HG02870 (cell line): ENCODE measurements around the gene FAM228A.
"Not testable (repeated sequence)": the region's sequence is repeated elsewhere in the genome, so short reads cannot be mapped to it uniquely, and the experiment has no call there.

ENCODE experiments used
- ATAC-seq: cut with Tn5 transposase; IDR thresholded peaks from one replicate; pipeline ENCODE4 v1.9.1; 2021; ENCODE audit warnings: mild to moderate bottlenecking, moderate library complexity; ENCODE audit not compliant: unreplicated experiment

The FAM228A gene

GRCh38 chr2:24190503-24190902, 15.7 kb downstream of the FAM228A start:
- ATAC-seq = no peak

DNA sequence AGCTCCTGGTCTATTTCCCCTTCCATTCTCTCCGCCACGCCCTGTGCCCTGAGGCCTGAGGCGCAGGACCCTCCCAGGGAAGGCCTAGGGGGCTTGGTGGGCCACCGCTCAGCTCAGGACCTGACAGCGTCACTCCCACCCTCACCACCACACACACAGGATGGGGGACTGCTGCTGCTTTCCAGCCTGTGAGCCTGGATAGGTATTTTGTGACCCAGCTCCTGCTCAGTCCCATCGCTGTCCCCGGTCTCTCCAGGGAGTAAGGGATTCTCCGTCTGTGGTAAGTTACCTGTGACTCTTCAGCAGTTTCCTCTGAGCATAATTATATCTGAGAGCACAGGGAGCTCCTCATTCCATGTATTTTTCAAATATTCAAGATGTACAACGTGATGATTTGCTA, 16.3 kb downstream of the FAM228A start:
- no peak for ATAC-seq

DNA sequence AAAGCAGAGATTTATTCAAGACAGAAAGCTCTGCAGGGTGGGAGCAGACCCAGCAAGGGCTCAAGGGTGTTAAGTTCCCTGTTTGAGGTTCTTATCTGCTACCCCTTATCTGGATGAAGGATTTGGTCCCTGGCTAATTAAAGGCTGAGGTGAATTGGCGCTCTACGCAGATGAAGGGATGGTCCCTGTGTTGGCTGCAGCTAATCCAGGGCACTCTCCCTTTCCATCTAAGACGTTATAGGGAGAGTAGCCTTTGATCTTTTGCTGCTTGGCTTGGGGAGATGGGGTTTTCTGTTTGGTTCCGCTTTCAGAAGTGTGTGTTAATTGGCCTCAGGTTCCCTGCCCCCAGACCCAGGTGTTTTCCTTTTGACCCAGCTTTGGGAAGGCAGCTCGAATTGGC, 17.0 kb downstream of the FAM228A start:
- no peak for ATAC-seq

DNA sequence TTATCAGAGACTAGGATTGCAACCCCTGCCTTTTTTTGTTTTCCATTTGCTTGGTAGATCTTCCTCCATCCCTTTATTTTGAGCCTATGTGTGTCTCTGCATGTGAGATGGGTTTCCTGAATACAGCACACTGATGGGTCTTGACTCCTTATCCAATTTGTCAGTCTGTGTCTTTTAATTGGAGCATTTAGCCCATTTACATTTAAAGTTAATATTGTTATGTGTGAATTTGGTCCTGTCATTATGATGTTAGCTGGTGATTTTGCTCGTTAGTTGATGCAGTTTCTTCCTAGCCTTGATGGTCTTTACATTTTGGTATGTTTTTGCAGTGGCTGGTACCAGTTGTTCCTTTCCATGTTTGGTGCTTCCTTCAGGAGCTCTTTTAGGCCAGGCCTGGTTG, 22.4 kb downstream of the FAM228A start:
- ATAC-seq = not testable (repeated sequence)

GRCh38 chr2:24199968-24200590, 25.2 kb downstream of the FAM228A start:
- no peak for ATAC-seq

DNA sequence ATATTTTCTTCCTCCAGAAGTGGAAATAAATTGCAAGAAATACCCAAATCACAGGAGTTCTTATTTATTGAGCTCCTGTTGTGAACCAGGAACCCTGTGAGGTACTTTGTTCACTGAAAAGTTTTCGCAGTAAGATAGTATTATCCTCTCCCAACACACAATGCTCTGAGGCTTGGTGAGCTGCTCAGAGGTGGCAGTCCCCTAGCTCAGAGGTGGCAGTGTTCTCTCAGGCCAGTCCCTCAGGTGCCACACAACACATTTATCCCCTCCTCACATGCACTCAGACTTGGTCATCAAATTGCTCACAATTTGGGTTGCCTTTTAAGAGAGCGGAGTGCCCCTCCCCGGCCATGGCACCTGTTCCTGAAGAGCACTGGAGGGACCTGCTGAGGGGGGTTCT, 25.9 kb downstream of the FAM228A start:
- no peak for ATAC-seq

DNA sequence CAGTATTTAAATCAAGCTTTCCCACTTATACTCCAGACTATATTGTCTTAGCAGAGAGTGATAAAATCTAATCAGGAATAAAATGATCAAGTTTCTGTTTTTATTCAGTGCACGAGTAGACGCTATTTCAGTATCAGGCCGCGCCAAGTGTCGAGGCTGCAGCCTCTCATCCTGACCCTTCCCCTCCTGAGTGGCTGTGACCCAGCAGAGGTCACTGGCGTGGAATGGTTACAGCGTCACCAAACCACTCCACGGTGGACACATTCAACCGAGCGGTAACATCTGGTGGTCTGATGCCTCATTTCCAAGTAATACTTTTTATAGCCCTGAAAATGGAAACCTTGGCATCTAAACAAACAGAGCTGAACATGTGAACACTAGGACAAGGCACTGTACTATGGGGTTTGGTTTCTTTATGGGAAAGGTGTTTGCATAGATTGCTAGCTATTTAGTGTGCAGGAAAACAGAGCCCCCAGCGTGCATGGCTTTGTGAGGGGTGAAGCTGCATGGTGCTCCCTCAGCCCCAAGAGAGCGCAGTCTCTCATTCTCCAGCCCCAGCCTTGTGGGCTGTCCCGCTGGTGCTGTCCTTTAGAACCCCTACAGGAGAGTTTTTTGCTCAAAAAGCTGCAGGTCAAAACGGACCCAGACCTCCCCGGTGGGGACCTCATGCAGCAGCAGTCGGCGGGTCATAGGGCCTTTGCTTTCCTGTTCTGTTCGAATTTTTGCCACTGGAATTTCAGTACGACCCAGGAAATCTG, 28.4 kb downstream of the FAM228A start:
- no peak for ATAC-seq

DNA sequence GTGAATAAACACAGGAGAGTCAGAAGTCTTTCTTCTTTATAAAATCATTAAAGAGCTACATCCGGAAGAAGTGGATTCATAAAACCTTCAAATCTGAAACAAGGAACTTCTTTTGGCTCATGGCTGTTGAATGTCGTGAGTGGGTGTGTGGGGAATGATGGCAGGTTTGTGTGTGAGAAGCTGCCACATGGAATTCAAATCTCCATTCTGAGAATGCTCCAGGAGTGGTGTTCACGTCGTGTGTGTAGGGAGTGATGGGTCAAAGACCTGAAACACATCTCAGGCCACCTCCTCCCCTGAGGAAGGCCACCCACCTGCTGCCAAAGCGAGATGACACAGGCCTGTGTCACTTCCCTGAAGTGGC, 28.9 kb downstream of the FAM228A start:
- no peak for ATAC-seq

- no peak for ATAC-seq
Measured at GRCh38 chr2:24204505-24204904, 29.7 kb downstream of the FAM228A start.

- ATAC-seq = no peak
Measured at GRCh38 chr2:24205131-24205530, 30.3 kb downstream of the FAM228A start.

- ATAC-seq = no peak
Measured at GRCh38 chr2:24206242-24206641, 31.4 kb downstream of the FAM228A start.

DNA sequence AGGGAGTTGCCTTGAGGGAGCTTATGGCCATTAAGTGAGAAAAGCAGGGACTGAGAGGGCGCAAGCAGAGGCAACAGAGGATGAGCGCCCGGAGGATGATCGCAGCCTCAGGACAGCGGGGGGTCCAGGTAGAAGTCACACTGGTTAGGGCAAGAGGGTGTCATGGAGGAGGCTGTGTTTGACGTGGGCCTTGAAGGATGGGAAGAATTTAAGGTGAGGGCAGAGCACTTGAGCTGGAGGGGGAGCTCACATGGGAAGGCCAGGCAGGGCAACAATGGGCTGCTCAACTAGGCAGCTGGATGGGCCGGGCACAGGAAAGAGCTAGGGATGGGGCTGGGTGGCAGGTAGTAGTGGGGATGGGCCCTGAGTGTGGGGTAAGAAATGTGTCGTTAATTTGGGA, 31.9 kb downstream of the FAM228A start:
- ATAC-seq = no peak

DNA sequence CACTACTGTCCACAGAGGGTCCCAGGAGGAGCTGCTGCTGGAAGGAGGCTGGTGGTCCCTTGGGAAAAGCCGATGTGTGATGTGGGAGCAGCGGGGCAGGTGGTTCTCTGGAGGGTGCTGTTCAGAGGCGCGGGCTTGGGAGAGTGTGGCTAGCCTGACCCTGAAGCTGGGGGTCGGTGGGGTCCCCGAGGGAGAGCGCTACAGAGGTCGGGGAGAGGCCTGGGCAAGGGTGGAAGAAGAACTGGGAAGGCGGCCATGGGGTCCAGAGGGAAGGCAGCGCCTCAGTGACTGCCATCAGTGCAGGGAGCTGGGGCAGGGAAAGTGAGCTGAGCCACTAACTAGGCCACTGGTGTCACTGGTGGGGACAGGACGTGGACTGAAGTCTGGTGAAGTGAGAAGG, 32.5 kb downstream of the FAM228A start:
- ATAC-seq = no peak

DNA sequence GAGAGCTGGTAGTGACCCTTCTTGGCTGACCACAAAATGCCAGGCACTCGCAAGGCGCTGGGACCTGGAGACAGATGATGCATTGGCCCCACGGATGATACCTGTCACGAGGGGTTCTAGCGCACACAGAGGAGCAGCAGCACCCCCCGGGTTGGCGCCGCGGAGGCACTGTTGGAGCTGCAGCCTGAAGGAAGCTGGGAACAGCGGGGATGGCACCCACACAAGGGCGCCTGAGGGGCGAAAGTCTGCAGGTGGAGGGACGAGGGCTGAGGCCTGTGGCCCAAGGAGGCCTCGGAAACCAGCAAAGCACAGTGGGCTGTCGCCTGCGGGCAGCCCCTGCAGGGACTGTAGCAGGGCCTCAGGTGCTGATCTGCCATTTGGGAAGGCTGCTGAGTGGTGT, 33.6 kb downstream of the FAM228A start:
- no peak for ATAC-seq

GRCh38 chr2:24209389-24210105, 34.7 kb downstream of the FAM228A start:
- ATAC-seq = no peak

DNA sequence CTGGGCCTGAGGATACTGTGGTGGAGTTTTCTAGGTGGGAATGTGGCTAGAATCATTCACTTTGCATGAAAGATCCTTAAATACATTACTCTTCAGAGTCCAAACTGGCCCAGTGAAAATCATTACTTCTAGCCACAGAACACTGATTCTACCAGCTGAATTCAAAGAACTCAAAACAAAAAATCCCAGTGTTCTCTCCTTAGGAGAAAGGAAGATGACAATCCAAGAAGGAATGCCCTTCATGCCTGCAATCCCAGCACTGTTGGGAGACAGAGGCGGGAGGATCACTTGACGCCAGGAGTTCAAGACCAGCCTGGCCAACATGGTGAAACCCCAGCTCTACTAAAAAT, 35.2 kb downstream of the FAM228A start:
- ATAC-seq = no peak

DNA sequence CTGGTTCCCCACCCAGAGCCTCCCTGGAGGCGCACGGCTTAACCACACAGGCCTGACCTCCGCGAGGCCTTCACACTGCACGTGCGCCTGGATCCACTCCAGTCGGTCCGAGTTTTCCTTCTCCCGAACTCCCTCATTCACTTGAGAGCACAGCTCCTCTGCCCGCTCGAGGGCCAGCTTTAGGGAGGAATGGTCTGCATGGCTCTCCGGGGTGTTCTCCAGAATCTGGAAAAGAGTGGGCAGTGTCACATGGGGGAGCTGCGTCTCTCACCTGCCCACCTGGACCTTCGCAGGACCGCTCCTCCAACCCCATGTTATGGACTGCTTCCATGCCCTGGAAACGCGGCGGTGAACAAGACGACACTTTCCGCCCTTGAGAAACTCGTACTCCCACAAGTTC, 35.9 kb downstream of the FAM228A start:
- no peak for ATAC-seq

DNA sequence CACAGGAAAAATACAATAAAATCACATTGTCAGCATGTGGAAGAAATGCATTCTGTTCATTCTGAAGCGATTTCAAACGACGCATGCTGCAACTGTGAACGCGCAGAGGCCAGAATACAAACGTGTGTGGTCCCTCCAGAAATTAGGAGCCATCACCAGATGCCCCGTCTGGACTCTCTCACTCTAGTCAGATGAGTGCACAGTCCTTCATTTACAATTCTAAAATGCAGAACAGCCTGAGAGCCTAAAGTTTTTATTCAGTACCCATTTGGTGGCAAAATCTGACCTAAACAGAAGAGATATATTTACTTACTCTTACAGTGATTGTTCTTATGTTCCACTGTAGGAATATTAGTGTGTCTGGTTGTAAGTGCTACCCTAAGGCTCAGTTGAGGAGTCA, 36.6 kb downstream of the FAM228A start:
- ATAC-seq = no peak

GRCh38 chr2:24214880-24215279, 40.0 kb downstream of the FAM228A start:
- peak; percentile 98 for ATAC-seq

- no peak for ATAC-seq
Measured at GRCh38 chr2:24220554-24221291, 45.9 kb downstream of the FAM228A start.

GRCh38 chr2:24221343-24222050, 46.6 kb downstream of the FAM228A start:
- no peak for ATAC-seq
